SU-DHL-6 (cell line): Measurements from ENCODE around the gene CCDC186.

ENCODE experiments used
- CTCF ChIP-seq: fragments of 200-600 bp; sonication (generic); IDR thresholded peaks from one replicate; pipeline ENCODE4 v1.5.1; 2017; ENCODE audit warnings: antibody characterized with exemption, mild to moderate bottlenecking, low read length, moderate library complexity; ENCODE audit not compliant: insufficient read depth, poor library complexity, severe bottlenecking
- EZH2phosphoT487 ChIP-seq: fragments of 200-600 bp; sonication (generic), shearing (Covaris generic); conservative IDR thresholded peaks from 2 replicates; pipeline ENCODE4 v1.6.1; 2018; ENCODE audit warnings: mild to moderate bottlenecking, antibody characterized with exemption, low read length, moderate library complexity, mixed read lengths

GRCh38 chr10:114131094-114131493 is 42.9 kb downstream of the CCDC186 start:
- TF ChIP-seq CTCF: no peak
- no peak for TF ChIP-seq EZH2phosphoT487
